ENCODE results near the gene ADAT3. TPM values are rescaled to one million over a fixed set of nuclear protein-coding genes. Genes with fewer than 3 reads are reported as not detected.
"Not testable (repeated sequence)": the region's sequence is repeated elsewhere in the genome, so short reads cannot be mapped to it uniquely, and the experiment has no call there.

The ADAT3 gene
- total RNA-seq, 1 donor from 2014 or later: 0.79 TPM

DNA sequence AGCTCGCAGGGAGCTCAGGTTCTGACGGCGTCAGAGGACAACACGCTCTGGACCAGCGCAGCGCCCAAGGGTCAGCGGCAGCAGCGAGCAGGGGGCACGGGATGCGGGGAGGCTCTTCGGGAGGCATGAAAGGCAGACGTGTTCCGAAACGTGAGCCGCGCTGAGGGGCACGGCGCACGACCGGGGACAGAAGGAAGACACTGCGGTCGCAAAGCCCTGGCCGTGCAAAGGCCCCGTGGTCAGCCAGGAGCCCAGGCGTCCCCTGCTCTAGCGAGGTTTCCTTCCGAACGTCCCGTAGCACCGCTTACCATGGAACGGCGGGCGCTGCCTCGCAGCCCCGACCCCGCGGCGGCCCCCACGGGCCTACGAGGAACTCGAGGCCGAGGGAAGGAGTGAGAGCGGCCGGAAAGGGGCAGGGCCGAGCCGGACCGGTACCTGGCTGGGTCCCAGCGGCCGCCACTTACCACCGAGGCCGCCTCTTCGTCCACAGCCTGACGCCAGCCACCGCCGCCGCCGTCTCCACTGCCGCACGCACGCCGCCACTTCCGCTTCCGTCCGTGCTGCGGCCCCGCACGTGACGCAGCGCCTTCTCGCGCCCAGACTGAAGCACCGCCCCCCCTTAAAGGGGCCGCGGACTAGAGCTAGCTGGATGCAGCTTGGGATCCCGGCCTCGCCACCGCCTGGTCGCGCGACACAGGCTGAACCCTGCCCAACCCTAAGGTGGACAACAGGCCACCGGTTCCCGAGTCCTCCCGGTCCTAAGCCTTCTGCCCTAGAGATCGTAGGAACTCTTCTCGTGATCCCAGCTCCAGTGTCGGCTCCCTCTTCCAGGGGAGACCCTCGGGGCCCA is 29.3 kb upstream of the ADAT3 start:
- no peak for FAIRE-seq
- H3K36me3 ChIP-seq (ENCODE audit: control insufficient read depth, insufficient read depth, low read length): peaks cover 6% of the 10 kb centered on the region
- peak overlapping the region; percentile 83 for H3K4me3 ChIP-seq (ENCODE audit: low read depth, low read length)
- TF ChIP-seq, protein P1, sequence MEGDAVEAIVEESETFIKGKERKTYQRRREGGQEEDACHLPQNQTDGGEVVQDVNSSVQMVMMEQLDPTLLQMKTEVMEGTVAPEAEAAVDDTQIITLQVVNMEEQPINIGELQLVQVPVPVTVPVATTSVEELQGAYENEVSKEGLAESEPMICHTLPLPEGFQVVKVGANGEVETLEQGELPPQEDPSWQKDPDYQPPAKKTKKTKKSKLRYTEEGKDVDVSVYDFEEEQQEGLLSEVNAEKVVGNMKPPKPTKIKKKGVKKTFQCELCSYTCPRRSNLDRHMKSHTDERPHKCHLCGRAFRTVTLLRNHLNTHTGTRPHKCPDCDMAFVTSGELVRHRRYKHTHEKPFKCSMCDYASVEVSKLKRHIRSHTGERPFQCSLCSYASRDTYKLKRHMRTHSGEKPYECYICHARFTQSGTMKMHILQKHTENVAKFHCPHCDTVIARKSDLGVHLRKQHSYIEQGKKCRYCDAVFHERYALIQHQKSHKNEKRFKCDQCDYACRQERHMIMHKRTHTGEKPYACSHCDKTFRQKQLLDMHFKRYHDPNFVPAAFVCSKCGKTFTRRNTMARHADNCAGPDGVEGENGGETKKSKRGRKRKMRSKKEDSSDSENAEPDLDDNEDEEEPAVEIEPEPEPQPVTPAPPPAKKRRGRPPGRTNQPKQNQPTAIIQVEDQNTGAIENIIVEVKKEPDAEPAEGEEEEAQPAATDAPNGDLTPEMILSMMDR (IDR thresholded peaks at IDR 0.05; ENCODE audit: insufficient read depth, low read length, severe bottlenecking): no peak
- no peaks in the 10 kb centered on the region for H3K27me3 ChIP-seq (ENCODE audit: control insufficient read depth, insufficient read depth, low read length)
- DNase-seq (ENCODE audit: low read depth): peak; percentile 67

GRCh38 chr19:1876496-1877279 is 28.5 kb upstream of the ADAT3 start:
- H3K4me3 ChIP-seq (ENCODE audit: low read depth, low read length): peak overlapping the region; percentile 83
- H3K36me3 ChIP-seq (ENCODE audit: control insufficient read depth, insufficient read depth, low read length); H3K27me3 ChIP-seq (ENCODE audit: control insufficient read depth, insufficient read depth, low read length); FAIRE-seq; DNase-seq (ENCODE audit: low read depth): not testable (repeated sequence)

GRCh38 chr19:1877280-1877660 is 27.9 kb upstream of the ADAT3 start:
- H3K27me3 ChIP-seq (ENCODE audit: control insufficient read depth, insufficient read depth, low read length); FAIRE-seq; DNase-seq (ENCODE audit: low read depth); H3K36me3 ChIP-seq (ENCODE audit: control insufficient read depth, insufficient read depth, low read length); H3K4me3 ChIP-seq (ENCODE audit: low read depth, low read length): not testable (repeated sequence)

- not testable (repeated sequence) for H3K27me3 ChIP-seq (ENCODE audit: control insufficient read depth, insufficient read depth, low read length); H3K4me3 ChIP-seq (ENCODE audit: low read depth, low read length); DNase-seq (ENCODE audit: low read depth); FAIRE-seq; H3K36me3 ChIP-seq (ENCODE audit: control insufficient read depth, insufficient read depth, low read length)
Measured at GRCh38 chr19:1878583-1878982, 26.6 kb upstream of the ADAT3 start.

GRCh38 chr19:1879982-1880381 is 25.2 kb upstream of the ADAT3 start:
- not testable (repeated sequence) for DNase-seq (ENCODE audit: low read depth); H3K36me3 ChIP-seq (ENCODE audit: control insufficient read depth, insufficient read depth, low read length); H3K27me3 ChIP-seq (ENCODE audit: control insufficient read depth, insufficient read depth, low read length); FAIRE-seq; H3K4me3 ChIP-seq (ENCODE audit: low read depth, low read length)

DNA sequence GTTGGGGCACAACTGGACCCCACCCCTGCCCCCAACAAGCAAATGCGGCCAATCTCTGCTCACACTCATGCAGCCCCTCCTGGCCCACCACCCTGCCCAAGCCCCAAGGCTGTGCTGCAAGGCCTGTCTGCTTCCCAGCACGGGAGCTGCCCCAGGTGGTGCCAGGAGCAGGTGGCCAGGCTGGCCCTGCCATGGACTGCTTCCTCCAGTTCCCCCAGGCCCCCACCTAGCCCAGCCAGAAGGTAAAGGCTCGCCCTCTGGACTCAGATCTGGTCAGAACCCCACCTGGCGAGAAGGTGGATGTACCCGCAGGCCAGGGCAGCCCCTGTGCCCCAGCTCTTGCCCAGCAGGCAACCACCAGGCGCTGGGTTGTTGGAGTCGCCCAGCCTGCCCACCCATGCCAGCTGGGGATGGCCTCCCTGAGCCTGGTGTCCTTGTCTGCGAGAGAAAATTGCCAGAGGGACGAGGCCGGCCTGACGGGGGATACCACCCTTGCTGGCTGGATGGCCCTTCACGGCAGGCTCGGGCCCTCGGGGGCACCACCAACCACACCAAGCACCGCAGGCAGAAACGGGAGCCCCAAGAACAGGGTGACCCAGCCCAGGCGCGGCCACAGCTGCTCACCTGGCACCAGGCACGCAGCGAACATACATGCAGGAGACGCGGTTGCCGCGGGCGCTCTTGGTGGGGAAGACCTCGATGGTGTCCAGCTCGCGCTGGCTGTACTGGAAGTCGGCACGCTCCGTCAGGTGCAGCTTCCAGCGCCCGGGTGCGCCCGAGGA is 24.4 kb upstream of the ADAT3 start:
- Histone ChIP-seq H3K4me3 (ENCODE audit: low read depth, low read length) (no peak overlapping the region), H3K36me3 (ENCODE audit: control insufficient read depth, insufficient read depth, low read length) (peaks cover 9% of the 10 kb centered on the region), H3K27me3 (ENCODE audit: control insufficient read depth, insufficient read depth, low read length) (no peaks in the 10 kb centered on the region)
- no peak for FAIRE-seq
- TF ChIP-seq, protein P1 (IDR thresholded peaks at IDR 0.05; ENCODE audit: insufficient read depth, low read length, severe bottlenecking): no peak
- DNase-seq (ENCODE audit: low read depth): no peak

- H3K4me3 ChIP-seq (ENCODE audit: low read depth, low read length); H3K36me3 ChIP-seq (ENCODE audit: control insufficient read depth, insufficient read depth, low read length); H3K27me3 ChIP-seq (ENCODE audit: control insufficient read depth, insufficient read depth, low read length); FAIRE-seq; DNase-seq (ENCODE audit: low read depth): not testable (repeated sequence)
Measured at GRCh38 chr19:1881393-1882088, 23.7 kb upstream of the ADAT3 start.
